Thyroid gland (tissue), 4 donors: ENCODE results near the gene CAMTA1. TPM values are rescaled to one million over a fixed set of nuclear protein-coding genes. Genes with fewer than 3 reads are reported as not detected.
"Not testable (repeated sequence)": the region's sequence is repeated elsewhere in the genome, so short reads cannot be mapped to it uniquely, and the experiment has no call there.

Source experiments
- DNase-seq, 2 donors: peaks; one replicate each; pipeline ENCODE4 v3.0.0-alpha.2; 2019
- H3K27ac ChIP-seq, 3 donors: fragments of 200-600 bp; sonication (generic); 1 replicate in 2 of 3; 2 replicates in 1 of 3; pipeline ENCODE4 v1.5.1; 2016 to 2019; ENCODE audit warnings: mild to moderate bottlenecking in 1 of 3, moderate library complexity in 1 of 3
- H3K27me3 ChIP-seq: fragments of 200-600 bp; sonication (generic); one replicate; pipeline ENCODE4 v1.5.1; 2019
- H3K36me3 ChIP-seq, 2 donors: fragments of 200-600 bp; sonication (generic); one replicate each; pipeline ENCODE4 v1.5.1; 2016 to 2019
- H3K4me1 ChIP-seq, 2 donors: fragments of 200-600 bp; sonication (generic); one replicate each; pipeline ENCODE4 v1.5.1; 2017 to 2019
- H3K4me3 ChIP-seq, 3 donors: fragments of 200-600 bp; sonication (generic); replicated peaks in 1 of 3; 1 replicate in 2 of 3; 2 replicates in 1 of 3; pipeline ENCODE4 v1.5.1; 2016; ENCODE audit warnings: mild to moderate bottlenecking in 1 of 3
- H3K9me3 ChIP-seq: fragments of 200-600 bp; sonication (generic); one replicate; pipeline ENCODE4 v1.5.1; 2017
- POLR2A ChIP-seq, 2 donors: fragments of 450-650 bp; IDR thresholded peaks; one replicate each; pipeline ENCODE4 v1.6.1; 2017; ENCODE audit warnings: antibody characterized with exemption in 2 of 2, mild to moderate bottlenecking in 2 of 2, moderate library complexity in 1 of 2
- whole genome bisulfite sequencing, 2 donors: methylation state at CpG; one replicate each; pipeline ENCODE4 v1.1.5; 2017; 5-methylcytosine and 5-hydroxymethylcytosine counted together
- intact Hi-C: fragments of 100-400 bp; cut with DNase I; formaldehyde crosslinking; loops from one replicate; pipeline ENCODE4 v1.15.1; 2023
- total RNA-seq, 4 donors: library from RNA; depleted of rRNA; stranded (reverse); fragments of >200 nt; gene quantifications; one replicate each; pipeline ENCODE4 v1.2.3, GENCODE V29; 2016
- TF ChIP-seq, protein P1 (sequence below), 6 experiments: fragments of 200-600 bp in 3 of 6; fragments of 450-650 bp in 3 of 6; sonication (generic) in 3 of 6; IDR thresholded peaks; one replicate each; pipeline ENCODE4 v1.5.1; 2016 to 2019; ENCODE audit warnings: antibody characterized with exemption in 6 of 6, mild to moderate bottlenecking in 2 of 6, inconsistent platforms in 1 of 6, moderate library complexity in 1 of 6

Gene CAMTA1
- total RNA-seq, 4 donors from 2014 or later, result 63.9 to 124 (median 101) TPM

DNA sequence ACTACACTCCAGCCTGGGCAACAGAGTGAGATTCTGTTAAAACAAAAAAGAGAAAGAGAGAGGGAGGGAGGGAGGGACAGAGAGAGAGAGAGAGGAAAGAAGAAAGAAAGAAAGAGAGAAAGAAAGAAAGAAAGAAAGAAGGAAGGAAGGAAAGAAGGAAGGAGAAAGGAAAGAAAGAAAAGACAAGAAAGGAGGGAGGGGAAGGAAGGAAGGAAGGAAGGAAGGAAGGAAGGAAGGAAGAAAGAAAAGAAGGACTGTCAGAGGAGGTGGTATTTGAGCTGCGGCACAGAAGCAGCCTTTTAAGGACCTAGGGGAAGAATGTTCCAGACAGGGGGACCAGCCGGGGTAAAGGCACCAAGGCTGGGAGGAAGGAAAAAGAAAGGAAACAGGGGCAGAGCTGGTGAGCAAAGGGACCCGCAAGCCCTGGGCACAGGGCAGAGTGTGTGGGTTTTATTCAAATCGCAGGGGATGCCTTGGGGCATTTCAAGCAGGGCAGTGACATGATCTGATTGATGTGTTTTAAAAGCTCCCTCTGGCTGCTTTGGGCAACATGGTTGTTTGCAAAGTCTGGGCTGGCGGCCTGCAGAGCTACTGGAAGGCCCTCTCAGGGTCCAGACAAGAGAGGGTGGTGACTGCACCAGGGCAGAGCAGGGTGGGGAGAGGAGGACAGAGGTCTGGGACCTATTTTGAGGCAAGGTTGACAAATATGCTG is 808.9 kb downstream of the CAMTA1 start:
- TF ChIP-seq POLR2A (IDR thresholded peaks at IDR 0.05), result no peak
- TF ChIP-seq, protein P1, sequence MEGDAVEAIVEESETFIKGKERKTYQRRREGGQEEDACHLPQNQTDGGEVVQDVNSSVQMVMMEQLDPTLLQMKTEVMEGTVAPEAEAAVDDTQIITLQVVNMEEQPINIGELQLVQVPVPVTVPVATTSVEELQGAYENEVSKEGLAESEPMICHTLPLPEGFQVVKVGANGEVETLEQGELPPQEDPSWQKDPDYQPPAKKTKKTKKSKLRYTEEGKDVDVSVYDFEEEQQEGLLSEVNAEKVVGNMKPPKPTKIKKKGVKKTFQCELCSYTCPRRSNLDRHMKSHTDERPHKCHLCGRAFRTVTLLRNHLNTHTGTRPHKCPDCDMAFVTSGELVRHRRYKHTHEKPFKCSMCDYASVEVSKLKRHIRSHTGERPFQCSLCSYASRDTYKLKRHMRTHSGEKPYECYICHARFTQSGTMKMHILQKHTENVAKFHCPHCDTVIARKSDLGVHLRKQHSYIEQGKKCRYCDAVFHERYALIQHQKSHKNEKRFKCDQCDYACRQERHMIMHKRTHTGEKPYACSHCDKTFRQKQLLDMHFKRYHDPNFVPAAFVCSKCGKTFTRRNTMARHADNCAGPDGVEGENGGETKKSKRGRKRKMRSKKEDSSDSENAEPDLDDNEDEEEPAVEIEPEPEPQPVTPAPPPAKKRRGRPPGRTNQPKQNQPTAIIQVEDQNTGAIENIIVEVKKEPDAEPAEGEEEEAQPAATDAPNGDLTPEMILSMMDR (IDR thresholded peaks at IDR 0.05), result no peak
- WGBS, 2 donors, result 69 to 76% methylated on average over 5 of the region's 5 CpGs
- Histone ChIP-seq H3K9me3 (no peaks in the 10 kb centered on the region), H3K27ac (no peak overlapping the region), H3K4me1 (no peaks in the 10 kb centered on the region), H3K36me3 (no peaks in the 10 kb centered on the region), H3K4me3 (no peak overlapping the region), H3K27me3 (no peaks in the 10 kb centered on the region)
- DNase-seq, result no peak
- intact Hi-C loops, result no loop called here

DNA sequence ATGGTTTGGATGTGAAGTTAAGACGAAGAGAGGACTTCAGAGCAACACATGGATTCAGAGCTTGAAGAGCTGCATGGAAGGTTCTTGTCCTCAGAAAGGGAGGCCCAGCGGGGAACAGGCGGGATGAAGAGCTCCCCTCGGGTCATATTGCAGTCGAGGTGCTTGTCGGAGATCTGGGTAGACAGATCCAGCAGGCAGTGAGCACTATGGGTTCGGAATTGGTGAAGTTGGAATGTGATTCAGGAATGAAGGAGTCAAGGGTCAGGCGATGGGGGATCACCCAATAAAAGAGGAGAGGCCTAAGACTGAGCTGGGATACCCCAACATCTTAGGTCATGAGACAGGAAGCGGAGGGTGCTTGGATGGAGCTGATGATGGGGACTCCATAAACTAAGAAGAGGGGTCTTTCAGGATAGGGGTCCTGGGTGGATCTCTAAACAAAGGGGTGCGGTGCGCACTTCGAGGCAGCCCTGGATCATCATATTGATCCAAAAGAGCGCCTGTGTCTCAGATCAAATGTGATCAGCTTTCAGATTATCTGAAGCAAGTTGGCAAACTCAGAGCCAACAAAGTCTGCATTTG is 809.6 kb downstream of the CAMTA1 start:
- no peaks in the 10 kb centered on the region for H3K4me1 ChIP-seq
- H3K4me3 ChIP-seq, result no peak overlapping the region
- no peaks in the 10 kb centered on the region for H3K9me3 ChIP-seq
- no peaks in the 10 kb centered on the region for H3K36me3 ChIP-seq
- no peak for TF ChIP-seq POLR2A (IDR thresholded peaks at IDR 0.05)
- TF ChIP-seq, protein P1 (IDR thresholded peaks at IDR 0.05), result no peak
- no peak for DNase-seq
- no peak overlapping the region for H3K27ac ChIP-seq
- H3K27me3 ChIP-seq, result no peaks in the 10 kb centered on the region
- 80 to 89% methylated on average over 13 of the region's 13 CpGs for WGBS, 2 donors
- intact Hi-C loops, result no loop called here

DNA sequence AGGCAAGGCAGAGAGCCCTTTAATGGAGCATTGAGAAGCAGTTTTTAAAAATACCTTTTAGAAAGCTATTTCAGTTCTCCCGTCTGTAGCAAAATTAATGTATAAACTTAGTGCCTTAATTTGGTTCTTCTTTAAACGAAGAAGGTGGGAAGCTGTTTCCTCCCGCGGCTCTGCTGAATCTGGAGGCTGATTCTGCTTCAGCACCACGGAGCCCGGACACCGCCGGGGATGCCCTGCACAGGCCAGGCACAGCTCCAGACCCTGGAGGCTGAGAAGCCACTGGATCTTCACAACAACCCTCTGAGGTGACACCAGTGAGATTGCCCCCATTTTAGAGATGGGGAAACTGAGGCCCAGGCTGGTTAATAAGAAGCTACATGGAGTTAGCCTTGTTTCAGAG is 810.1 kb downstream of the CAMTA1 start:
- intact Hi-C loops, result no loop called here
- H3K4me1 ChIP-seq, result no peaks in the 10 kb centered on the region
- H3K27me3 ChIP-seq, result no peaks in the 10 kb centered on the region
- H3K9me3 ChIP-seq, result no peaks in the 10 kb centered on the region
- no peak for DNase-seq
- no peak overlapping the region for H3K27ac ChIP-seq
- no peak overlapping the region for H3K4me3 ChIP-seq
- WGBS, 2 donors, result 64 to 73% methylated on average over 8 of the region's 8 CpGs
- H3K36me3 ChIP-seq, result no peaks in the 10 kb centered on the region
- TF ChIP-seq POLR2A (IDR thresholded peaks at IDR 0.05), result no peak
- TF ChIP-seq, protein P1 (IDR thresholded peaks at IDR 0.05), result no peak

DNA sequence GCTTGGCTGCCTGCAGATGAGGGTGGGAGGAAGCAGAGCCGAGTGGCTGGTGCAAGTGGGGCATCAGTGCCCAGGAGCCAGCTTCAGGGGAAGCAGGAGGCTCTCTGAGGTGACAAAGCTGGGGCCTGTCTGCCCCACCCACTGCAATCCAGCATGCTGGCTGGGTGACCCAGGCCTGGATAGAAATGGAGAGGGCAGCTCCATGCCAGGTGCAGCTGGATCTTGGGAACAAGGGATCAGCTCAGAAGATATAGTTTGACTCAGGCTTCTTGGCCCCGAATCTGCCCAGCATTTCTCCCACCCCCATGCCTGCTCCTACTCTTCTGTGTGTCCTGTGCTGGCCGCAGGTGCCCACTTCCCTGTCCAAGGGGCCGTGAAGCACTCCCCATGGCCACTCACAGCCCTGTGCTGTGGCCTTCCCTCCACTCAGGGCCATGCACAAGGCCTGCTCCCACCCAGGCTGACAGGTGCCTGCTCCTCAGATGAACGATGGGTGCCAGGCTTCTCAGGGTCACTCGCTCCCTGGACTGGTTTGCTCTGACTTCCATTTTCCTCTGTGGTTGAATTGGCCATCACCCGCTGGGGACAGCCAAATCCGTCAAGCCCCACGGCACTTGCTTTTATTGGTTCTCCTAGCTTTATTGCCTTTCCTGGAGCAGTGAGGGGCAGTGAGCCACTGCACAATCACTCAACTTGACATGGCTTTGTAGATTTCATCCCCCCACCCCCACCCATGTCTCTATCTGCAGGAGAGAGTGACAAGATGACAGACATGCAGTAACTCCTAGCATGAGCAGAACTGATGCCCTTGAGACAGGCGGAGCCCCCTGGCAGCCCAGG is 811.1 kb downstream of the CAMTA1 start:
- 71 to 76% methylated on average over 10 of the region's 10 CpGs for WGBS, 2 donors
- Histone ChIP-seq H3K4me3 (no peak overlapping the region), H3K27me3 (no peaks in the 10 kb centered on the region), H3K36me3 (no peaks in the 10 kb centered on the region), H3K4me1 (no peaks in the 10 kb centered on the region), H3K9me3 (no peaks in the 10 kb centered on the region), H3K27ac (no peak overlapping the region)
- no peak for DNase-seq
- intact Hi-C loops, result no loop called here
- TF ChIP-seq, protein P1 (IDR thresholded peaks at IDR 0.05), result no peak
- TF ChIP-seq POLR2A (IDR thresholded peaks at IDR 0.05), result no peak

DNA sequence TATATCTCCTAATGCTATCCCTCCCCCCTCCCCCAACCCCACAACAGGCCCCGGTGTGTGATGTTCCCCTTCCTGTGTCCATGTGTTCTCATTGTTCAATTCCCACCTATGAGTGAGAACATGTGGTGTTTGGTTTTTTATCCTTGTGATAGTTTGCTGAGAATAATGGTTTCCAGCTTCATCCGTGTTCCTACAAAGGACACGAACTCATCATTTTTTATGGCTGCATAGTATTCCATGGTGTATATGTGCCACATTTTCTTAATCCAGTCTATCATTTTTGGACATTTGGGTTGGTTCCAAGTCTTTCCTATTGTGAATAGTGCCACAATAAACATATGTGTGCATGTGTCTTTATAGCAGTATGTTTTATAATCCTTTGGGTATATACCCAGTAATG is 812.8 kb downstream of the CAMTA1 start:
- H3K27me3 ChIP-seq, intact Hi-C loops, H3K27ac ChIP-seq, H3K9me3 ChIP-seq, DNase-seq, H3K36me3 ChIP-seq, H3K4me3 ChIP-seq, H3K4me1 ChIP-seq: not testable (repeated sequence)
- 81 to 96% methylated on average over 2 to 3 of the region's 3 CpGs for WGBS, 2 donors

DNA sequence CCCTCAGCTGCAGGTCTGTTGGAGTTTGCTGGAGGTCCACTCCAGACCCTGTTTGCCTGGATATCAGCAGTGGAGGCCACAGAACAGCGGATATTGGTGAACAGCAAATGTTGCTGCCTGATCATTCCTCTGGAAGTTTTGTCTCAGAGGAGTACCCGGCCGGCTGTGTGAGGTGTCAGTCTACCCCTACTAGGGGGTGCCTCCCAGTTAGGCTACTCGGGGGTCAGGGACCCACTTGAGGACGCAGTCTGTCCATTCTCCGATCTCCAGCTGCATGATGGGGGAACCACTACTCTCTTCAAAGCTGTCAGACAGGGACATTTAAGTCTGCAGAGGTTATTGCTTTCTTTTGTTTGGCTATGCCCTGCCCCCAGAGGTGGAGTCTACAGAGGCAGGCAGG is 819.7 kb downstream of the CAMTA1 start:
- H3K36me3 ChIP-seq, H3K27me3 ChIP-seq, H3K4me1 ChIP-seq, H3K9me3 ChIP-seq, DNase-seq, H3K27ac ChIP-seq, intact Hi-C loops, H3K4me3 ChIP-seq: not testable (repeated sequence)
- 96 to 97% methylated on average over 5 to 6 of the region's 6 CpGs for WGBS, 2 donors
